K562 (cell line): ENCODE results near the gene CDKN2B. TPM values are rescaled to one million over a fixed set of nuclear protein-coding genes. Genes with fewer than 3 reads are reported as not detected.

ENCODE experiments used
- ATAC-seq: fragments of 200-7000 bp; cut with Tn5 transposase; 3 replicates; pipeline ENCODE4 v1.9.1; 2020; ENCODE audit warnings: moderate library complexity
- BruUV-seq: library from RNA; stranded (reverse); fragments of 400-500 nt; replicated peaks from 2 replicates; lab custom pipeline; 2021; lab: Mats Ljungman, UMichigan
- CTCF ChIA-PET: fragments of 300-600 bp; formaldehyde crosslinking; extraction: SDS; loops from one replicate; lab custom pipeline; 2021; ENCODE audit warnings: low intra/inter-chr PET ratio; lab: Yijun Ruan, JAX
- POLR2A ChIA-PET: fragments of 300-600, 350-650 bp; sonication (Branson Sonifier 250); formaldehyde crosslinking; extraction: SDS; loops from one replicate; lab custom pipeline; 2021; ENCODE audit warnings: antibody characterized with exemption, inconsistent platforms; lab: Yijun Ruan, JAX
- DNase-seq, 4 experiments: peaks; one replicate each; pipeline versions ENCODE4 v3.0.0 to v3.0.0-alpha.2; 2011 to 2018; ENCODE audit warnings: low spot score in 3 of 4, mixed read lengths in 3 of 4; ENCODE audit errors: extremely low read depth in 1 of 4
- FAIRE-seq: peaks from 2 replicates; lab custom pipeline; 2011; peaks lifted over from hg19 to GRCh38; lab: Jason Lieb, UNC
- H2AFZ ChIP-seq: 2 replicates; pipeline ENCODE4 v1.6.0; 2011; ENCODE audit warnings: low read depth, low read length, control low read depth, inconsistent platforms
- H3K27ac ChIP-seq: fragments of 200-600 bp; 3 replicates; pipeline ENCODE4 v1.8.0; 2011; ENCODE audit warnings: low read depth, mild to moderate bottlenecking, control low read depth, inconsistent platforms, low read length, moderate library complexity, mixed read lengths; ENCODE audit errors: extremely low read depth
- H3K27me3 ChIP-seq, 2 experiments: fragments of 300-600 bp in 1 of 2; 2 replicates in 1 of 2; 3 replicates in 1 of 2; pipeline versions ENCODE4 v1.6.0 to v1.8.0; 2011; ENCODE audit warnings: inconsistent platforms in 2 of 2, low read length in 2 of 2, mild to moderate bottlenecking in 1 of 2, mixed read lengths in 1 of 2, moderate library complexity in 1 of 2; ENCODE audit not compliant: control insufficient read depth in 2 of 2, insufficient read depth in 2 of 2
- H3K36me3 ChIP-seq: fragments of 300-600 bp; 3 replicates; pipeline ENCODE4 v1.8.0; 2011; ENCODE audit warnings: mild to moderate bottlenecking, low read length, inconsistent platforms; ENCODE audit not compliant: control insufficient read depth, insufficient read depth
- H3K4me1 ChIP-seq, 2 experiments: fragments of 200-600 bp in 1 of 2; replicated peaks in 1 of 2; 2 replicates in 1 of 2; 3 replicates in 1 of 2; pipeline versions ENCODE4 v1.5.1 to v1.8.0; 2011; ENCODE audit warnings: inconsistent platforms in 2 of 2, low read length in 2 of 2, mild to moderate bottlenecking in 1 of 2, mixed read lengths in 1 of 2, moderate library complexity in 1 of 2; ENCODE audit not compliant: control insufficient read depth in 2 of 2, insufficient read depth in 2 of 2
- H3K4me2 ChIP-seq: 2 replicates; pipeline ENCODE4 v1.6.1; 2011; ENCODE audit warnings: low read length, control low read depth, inconsistent platforms, mixed read lengths; ENCODE audit not compliant: insufficient read depth
- H3K4me3 ChIP-seq: fragments of 200-600 bp; sonication (generic), shearing (Covaris generic); 2 replicates; pipeline ENCODE4 v1.5.1; 2016; ENCODE audit warnings: control low read depth, inconsistent platforms
- H3K79me2 ChIP-seq: fragments of 200-600 bp; 3 replicates; pipeline ENCODE4 v1.8.0; 2011; ENCODE audit warnings: low read length, inconsistent platforms; ENCODE audit not compliant: control insufficient read depth, insufficient read depth
- H3K9ac ChIP-seq, 2 experiments: 2 replicates each; pipeline versions ENCODE4 v1.6.0 to v1.6.1; 2011; ENCODE audit warnings: low read depth in 2 of 2, low read length in 2 of 2, control low read depth in 1 of 2, inconsistent platforms in 1 of 2, mild to moderate bottlenecking in 1 of 2, mixed read lengths in 1 of 2; ENCODE audit not compliant: insufficient read depth in 1 of 2
- H3K9me1 ChIP-seq: one replicate; pipeline ENCODE4 v1.6.0; 2011; ENCODE audit warnings: inconsistent platforms, mild to moderate bottlenecking, low read length, moderate library complexity; ENCODE audit not compliant: control insufficient read depth, insufficient read depth
- H3K9me3 ChIP-seq: replicated peaks from 2 replicates; pipeline ENCODE4 v1.5.1; 2011; ENCODE audit warnings: low read depth, low read length, inconsistent platforms; ENCODE audit not compliant: control insufficient read depth, insufficient read depth
- H4K20me1 ChIP-seq: replicated peaks from 2 replicates; pipeline ENCODE4 v1.6.1; 2011; ENCODE audit warnings: low read length, inconsistent platforms, mixed read lengths; ENCODE audit not compliant: control insufficient read depth, insufficient read depth
- CAMTA2 ChIP-seq: fragments of 250-450 bp; sonication (Bioruptor Pico); conservative IDR thresholded peaks from 2 replicates; pipeline ENCODE4 v1.5.1; 2022
- EGR1 ChIP-seq: fragments of 450-650 bp; conservative IDR thresholded peaks from 2 replicates; pipeline ENCODE4 v1.6.1; 2017; ENCODE audit warnings: mild to moderate bottlenecking
- LARP7 ChIP-seq: fragments of 450-650 bp; IDR thresholded peaks from 2 replicates; pipeline ENCODE4 v1.6.1; 2016
- TARDBP ChIP-seq: fragments of 450-650 bp; IDR thresholded peaks from 2 replicates; pipeline ENCODE4 v1.6.1; 2016
- ZBTB33 ChIP-seq: sonication (generic); formaldehyde crosslinking; IDR thresholded peaks from 2 replicates; pipeline ENCODE4 v1.8.1; 2023; ENCODE audit warnings: mild to moderate bottlenecking, missing genetic modification reagents
- ZBTB5 ChIP-seq: fragments of 450-650 bp; IDR thresholded peaks from 2 replicates; pipeline ENCODE4 v1.6.1; 2017; ENCODE audit warnings: antibody characterized with exemption
- ZFP36 ChIP-seq: fragments of 150-350 bp; IDR thresholded peaks from 2 replicates; pipeline ENCODE4 v1.6.1; 2018; ENCODE audit warnings: low read length, low read depth; ENCODE audit not compliant: partially characterized antibody
- ZNF644 ChIP-seq: fragments of 200-800 bp; sonication (Bioruptor generic); IDR thresholded peaks from 2 replicates; pipeline ENCODE4 v1.6.1; 2016; ENCODE audit warnings: low read depth, missing genetic modification characterization, missing compliant biosample characterization
- WGBS: fragments of 100-300 bp; shearing (Covaris generic); methylation state at CpG from one replicate; pipeline ENCODE4 v1.1.6; 2016; ENCODE audit warnings: low coverage, mixed read lengths; ENCODE audit not compliant: insufficient coverage; ENCODE audit errors: missing lambda C conversion rate; 5-methylcytosine and 5-hydroxymethylcytosine counted together
- in situ Hi-C: fragments of 300-500 bp; cut with MboI; formaldehyde crosslinking; loops from 4 replicates; pipeline ENCODE4 v1.15.0; 2018; ENCODE audit warnings: inconsistent platforms, mixed read lengths
- intact Hi-C: fragments of 100-400 bp; cut with micrococcal nuclease; formaldehyde crosslinking; loops from 2 replicates; pipeline ENCODE4 v1.14.2; 2022
- polyA plus RNA-seq, 8 experiments: library from polyadenylated mRNA; depleted of rRNA in 4 of 8; stranded (reverse) in 5 of 8; unstranded in 3 of 8; fragments of >200 nt; fragmentation: Nextera tagmentation in 2 of 8; fragmentation: Illumina TruSeq in 1 of 8; extraction: Ambion mirVana in 2 of 8; extraction: Trizol in 1 of 8; gene quantifications; 2 replicates each; pipeline versions ENCODE4 v1.2.1 to v1.2.3, GENCODE V29; 2011 to 2014; ENCODE audit warnings: inconsistent platforms in 1 of 8, missing spikeins in 1 of 8
- total RNA-seq, 7 experiments: library from RNA; depleted of rRNA in 6 of 7; stranded (reverse); fragments of >200 nt in 6 of 7; fragmentation: Illumina TruSeq in 2 of 7; extraction: Trizol in 2 of 7; gene quantifications; 2 replicates each; pipeline versions ENCODE4 v1.2.1 to v1.2.3, GENCODE V29; 2011 to 2021; ENCODE audit warnings: low replicate concordance in 1 of 7

The CDKN2B gene
- total and polyA plus RNA-seq, 9 of the 15 experiments (the other 6 are each of a cell fraction or from before 2014, with no cell fraction given): not detected

DNA sequence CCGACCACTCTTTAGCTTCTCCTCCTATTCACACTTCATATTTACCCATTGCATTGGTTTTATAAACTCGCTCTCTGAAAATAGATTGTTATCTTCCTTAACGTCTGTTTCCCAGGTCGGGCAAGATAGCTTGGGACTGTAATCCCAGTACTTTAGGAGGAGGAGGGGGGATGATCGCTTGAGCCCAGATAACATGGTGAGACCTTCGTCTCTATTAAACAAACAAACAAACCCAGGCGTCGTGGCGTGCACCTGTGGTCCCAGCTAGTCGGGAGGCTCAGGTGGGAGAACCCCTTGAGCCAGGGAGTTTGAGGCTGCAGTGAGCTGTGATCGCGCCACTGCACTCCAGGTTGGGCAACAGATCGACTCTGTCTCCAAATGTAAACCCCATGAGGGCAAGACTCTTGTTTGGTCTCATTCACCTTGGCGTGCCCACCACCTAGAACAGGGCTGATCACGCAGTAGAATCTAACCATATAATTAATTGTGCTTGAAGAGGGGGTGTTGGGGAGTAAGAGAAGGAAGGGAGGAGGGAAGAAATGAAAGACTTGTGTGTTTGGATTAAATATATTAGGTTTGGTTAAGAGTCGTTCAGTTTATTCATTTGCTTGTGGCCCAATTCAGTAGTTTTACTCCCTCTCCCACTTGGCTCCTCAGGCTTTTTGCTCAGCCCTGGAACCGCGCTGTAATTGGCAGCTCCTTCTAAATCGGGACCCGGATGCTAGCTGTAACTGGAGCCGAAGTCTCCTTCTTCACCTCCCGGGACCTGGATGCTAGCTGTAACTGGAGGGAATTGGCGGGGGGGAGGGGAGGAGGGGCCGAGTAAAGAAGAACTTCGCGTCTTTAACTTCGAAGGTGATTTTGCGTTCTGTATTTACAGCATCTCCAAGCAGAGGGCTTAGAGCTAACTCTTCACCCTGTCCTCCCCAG lies 39.8 kb downstream of the CDKN2B start (continued):
- TF ChIP-seq ZBTB33 (CRISPR knock-in tag) (no peak), LARP7 (no peak), CAMTA2 (CRISPR knock-in tag) (no peak)

- H3K4me3 ChIP-seq: no peak overlapping the region
- H3K4me1 ChIP-seq: no peaks in the 10 kb centered on the region
- no peak overlapping the region for H3K4me2 ChIP-seq
- CTCF ChIA-PET: no interaction called here
- H3K79me2 ChIP-seq: no peaks in the 10 kb centered on the region
- no peaks in the 10 kb centered on the region for H4K20me1 ChIP-seq
- POLR2A ChIA-PET: no interaction called here
- H3K27me3 ChIP-seq: no peaks in the 10 kb centered on the region
- in situ Hi-C loops: no loop called here
- no CpG with 5 or more reads among the region's 41 CpGs for WGBS
- no peak for FAIRE-seq
- H2AFZ ChIP-seq: no peak overlapping the region
- H3K9ac ChIP-seq: no peak overlapping the region
- BruUV-seq: no TSS peak
- no peak overlapping the region for H3K27ac ChIP-seq
- no peak for ATAC-seq
- H3K9me3 ChIP-seq: no peaks in the 10 kb centered on the region
- no peak for DNase-seq
- intact Hi-C loops: no loop called here
- no peaks in the 10 kb centered on the region for H3K36me3 ChIP-seq
- no peaks in the 10 kb centered on the region for H3K9me1 ChIP-seq
- TF ChIP-seq ZBTB5 (no peak), EGR1 (no peak), TARDBP (no peak), ZNF644 (tag) (no peak), ZFP36 (no peak)
These were observed 40.6 kb downstream of the CDKN2B start for GRCh38 chr9:21968331-21969010.
